SKM-1 treated with dmso at 0.1 percent for 144 hours (cell line): ENCODE results near the gene MACROH2A1.

Experiments used
- DNase-seq: peaks from one replicate; lab custom pipeline; 2025; ENCODE audit not compliant: unreplicated experiment; lab: John Stamatoyannopoulos, UW

Gene MACROH2A1

GRCh38 chr5:135436951-135437418 is 38.0 kb upstream of the MACROH2A1 start:
- no peak for DNase-seq

DNA sequence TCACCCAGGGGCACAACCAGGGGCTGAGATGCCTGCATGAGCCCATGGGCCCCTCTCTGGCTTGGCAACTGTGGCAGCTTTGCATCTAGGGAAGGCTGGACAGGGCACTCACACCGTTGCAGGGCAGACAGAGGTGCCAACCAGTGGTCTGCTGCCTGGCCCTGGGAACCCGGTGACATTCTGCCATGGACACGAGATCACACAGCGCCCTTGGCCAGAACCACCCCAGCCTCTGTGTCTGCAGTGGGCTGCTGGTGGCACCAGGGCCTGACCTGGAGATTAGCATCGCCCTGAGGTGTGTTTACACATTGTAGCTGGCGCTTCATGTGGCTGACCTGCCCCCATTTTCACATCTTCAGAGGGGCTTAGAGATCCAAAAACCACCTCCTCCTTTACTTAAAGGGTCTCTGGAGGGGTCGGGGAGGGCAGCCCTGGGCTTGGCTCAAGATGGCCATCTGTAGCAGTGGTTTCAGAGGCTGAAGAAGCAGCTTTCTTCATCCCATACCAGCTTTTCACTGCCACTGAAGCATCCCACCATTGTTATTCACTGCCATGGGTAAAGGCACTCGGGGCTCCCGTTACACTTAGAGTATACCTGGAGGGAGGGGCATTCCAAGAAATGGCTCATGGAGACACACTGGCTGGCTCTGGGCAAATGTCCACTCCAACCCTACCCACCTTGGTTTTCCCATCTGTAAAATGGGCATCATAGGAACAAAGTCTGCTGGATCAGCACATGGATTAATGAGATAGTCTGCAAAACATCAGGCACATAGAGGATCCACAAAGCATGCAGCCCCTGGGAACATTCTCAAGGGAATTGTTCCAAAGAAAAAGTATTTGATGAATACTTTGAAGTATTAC is 36.7 kb upstream of the MACROH2A1 start:
- no peak for DNase-seq

- no peak for DNase-seq
These were observed 35.8 kb upstream of the MACROH2A1 start for GRCh38 chr5:135434591-135435466.

- DNase-seq: peak; percentile 49
These were observed 34.8 kb upstream of the MACROH2A1 start for GRCh38 chr5:135433681-135434426.

- DNase-seq: no peak
These were observed 33.1 kb upstream of the MACROH2A1 start for GRCh38 chr5:135432113-135432512.

DNA sequence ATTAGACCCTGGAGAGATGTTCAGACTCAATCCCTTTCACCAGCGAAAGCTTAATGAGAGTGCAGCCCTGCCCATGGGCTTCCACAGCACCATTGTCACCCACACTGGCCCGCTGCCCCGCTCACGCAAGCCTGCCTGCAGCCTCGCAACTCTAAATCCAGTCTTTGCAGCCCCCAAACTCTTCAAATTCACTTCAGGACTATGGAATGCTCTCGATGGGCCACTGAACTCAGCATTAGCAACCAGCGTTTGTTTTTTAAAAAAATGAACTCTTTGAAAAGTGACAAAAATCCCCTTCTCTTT is 31.1 kb upstream of the MACROH2A1 start:
- no peak for DNase-seq

DNA sequence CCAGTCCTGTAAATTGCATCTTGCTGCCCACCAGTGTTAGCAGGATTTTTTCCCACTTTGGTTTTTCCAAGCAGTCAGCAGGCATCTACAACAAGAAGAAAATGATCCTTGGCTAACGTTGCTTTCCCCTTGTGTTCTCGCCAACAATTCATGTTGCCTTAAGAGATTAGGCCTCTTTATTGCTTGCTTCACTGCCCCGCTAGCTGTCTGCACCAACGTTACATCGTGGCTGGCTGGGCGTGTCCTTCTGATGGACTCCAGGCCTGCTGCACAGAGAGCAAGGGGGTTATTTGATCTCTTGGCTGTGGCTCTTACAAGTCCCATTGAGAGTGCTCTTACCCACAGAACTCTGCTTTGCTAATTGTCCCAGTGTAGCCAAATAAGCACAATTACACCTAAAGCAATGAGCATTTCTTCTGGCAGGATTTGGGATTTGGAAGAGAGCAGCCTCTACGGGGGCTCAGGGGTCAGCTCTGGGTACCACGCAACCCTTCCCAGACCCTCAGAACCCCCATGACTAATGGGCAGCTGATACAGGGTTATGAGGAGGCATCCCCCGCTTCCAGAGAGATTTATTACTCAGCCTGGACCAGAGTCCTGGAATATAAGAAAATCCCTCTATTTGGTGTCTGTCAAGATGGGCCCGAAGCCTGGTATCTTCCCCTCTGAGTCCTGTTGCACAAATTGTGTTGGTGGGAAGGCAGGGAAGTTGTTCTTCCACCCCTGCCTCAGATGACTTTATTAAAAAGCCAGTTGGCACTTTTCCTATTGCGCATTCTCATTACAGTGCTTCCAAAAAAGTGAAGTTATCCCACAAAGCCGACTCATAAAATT is 30.5 kb upstream of the MACROH2A1 start:
- DNase-seq: no peak

DNA sequence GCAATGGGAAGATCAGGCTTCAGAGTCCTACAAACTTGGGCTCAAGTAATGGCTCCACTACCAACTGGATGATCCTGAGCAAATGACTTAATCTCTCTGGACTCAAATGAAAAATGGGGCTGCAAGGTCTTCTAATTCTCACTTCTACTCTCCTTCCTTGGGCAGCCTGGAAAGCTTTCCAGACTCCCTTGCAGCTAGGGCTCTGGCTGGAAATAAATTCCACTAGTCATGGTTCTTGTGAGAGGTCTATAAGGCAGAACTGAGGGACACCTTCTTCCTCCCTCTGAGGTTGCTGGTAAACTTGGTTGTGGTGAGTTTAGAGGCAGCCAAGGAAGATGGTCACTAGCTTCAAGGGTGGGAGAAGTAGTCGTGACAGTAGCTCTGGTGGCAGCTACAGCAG is 29.6 kb upstream of the MACROH2A1 start:
- no peak for DNase-seq

DNA sequence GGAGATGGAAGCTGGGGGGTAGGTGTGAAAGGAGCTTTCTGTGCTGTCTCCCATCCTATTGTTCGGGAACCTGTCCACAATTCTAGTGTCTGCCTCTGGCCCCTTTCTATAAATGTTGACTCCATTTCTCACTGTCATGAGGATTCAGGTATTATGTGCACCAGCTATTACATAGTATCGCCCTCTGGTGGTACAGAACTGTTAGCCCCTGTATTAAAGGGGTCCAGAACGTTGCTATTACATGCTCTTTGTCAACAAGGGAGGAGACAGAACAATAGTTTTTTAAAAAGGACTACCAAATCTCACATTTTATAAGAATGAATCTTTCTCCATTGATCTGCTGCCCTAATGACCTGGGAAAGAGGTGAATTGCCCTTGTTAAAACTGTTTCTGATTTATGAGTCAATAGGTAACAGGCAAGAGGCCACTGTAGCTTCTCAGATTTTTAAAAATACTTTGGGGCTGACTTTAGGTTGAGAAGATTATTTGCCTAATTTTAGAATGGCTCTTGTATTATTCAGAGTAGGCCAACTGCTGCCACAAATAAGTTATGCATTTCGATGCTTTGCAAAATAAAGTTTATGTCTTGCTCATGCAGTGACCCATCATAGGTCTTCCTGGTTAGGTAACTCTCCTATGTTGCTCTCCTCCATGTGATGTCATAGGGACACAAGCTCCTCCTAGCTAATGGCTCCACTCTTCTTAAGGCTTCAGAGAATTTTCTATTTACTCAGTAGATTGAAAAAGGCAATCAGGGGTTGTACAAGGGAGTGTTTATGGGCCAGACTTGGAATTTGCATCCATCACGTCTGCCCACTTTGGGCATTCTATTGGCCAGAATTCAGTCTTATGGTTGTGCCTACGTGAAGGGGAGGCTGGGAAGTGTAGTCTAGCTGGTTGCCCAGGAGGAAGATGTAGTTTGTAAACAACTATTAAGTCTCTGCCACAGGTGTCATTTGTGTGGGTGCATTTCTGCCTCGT is 27.4 kb upstream of the MACROH2A1 start:
- peak; percentile 77 for DNase-seq

- peak; percentile 91 for DNase-seq
These were observed 26.6 kb upstream of the MACROH2A1 start for GRCh38 chr5:135425641-135426040.

DNA sequence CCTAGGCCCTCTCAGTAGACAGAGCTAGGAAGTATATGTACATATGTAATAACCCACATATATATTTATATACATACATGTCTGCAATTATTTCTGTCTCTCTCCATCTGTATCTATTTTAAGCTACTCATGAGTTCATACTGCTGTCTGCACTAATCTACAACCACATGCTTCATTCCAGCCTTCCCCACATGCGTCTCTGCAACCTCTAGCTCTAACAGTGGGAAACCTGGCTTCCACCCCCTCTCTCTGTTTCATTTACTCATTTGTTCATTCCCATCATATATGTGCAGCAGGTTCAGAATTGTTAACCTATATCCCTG is 24.8 kb upstream of the MACROH2A1 start:
- no peak for DNase-seq

DNA sequence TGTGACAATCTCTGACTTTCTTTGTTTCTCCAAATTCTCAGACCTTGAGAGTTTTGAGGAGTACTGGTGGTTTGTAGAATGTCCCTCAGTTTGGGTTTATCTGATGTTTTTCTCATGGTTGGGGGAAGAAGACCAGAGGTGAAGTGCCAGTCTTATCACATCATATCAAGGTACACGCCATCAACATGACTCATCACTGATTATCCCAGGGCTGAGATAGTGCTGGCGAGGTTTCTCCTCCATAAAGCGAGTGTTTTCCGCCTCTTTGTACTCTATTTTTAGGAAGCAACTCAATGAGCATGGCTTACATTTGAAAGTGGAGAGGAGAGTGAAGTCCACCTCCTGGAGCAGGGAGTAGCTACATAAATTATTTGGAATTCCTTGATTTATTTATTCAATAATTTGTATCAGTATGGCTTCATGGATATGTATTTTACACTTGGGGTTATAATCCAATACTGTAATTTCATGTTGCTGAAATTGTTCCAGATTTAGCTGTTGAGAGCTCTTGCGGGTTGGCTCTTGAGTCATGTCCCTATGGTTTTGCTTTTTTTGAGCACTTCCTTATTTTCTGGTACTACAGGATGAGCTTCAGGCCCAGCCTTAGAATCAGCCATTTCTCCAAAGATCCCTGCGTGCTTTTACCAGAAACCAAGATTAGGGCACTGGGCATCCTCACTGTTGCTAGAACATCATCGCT is 24.3 kb upstream of the MACROH2A1 start:
- peak; percentile 86 for DNase-seq

GRCh38 chr5:135422419-135422818 is 23.4 kb upstream of the MACROH2A1 start:
- no peak for DNase-seq

DNA sequence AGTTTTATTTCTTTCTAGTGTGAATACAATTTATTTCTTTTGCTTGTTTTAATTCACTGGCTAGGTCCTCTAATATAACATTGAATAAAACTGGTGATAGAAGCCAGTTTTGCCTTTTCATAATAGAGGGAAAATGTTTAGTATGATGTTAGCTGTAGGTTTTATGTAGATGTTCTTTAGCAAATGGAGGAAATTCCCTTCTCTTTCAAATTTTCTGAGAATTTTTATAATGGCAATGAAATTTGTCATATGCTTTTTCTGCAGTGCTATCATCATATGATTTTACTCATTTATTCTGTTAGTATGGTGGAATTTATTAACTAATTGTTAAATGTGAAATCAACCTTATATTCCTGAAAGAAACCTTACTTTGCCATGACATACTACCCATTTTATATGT is 18.1 kb upstream of the MACROH2A1 start:
- no peak for DNase-seq

DNA sequence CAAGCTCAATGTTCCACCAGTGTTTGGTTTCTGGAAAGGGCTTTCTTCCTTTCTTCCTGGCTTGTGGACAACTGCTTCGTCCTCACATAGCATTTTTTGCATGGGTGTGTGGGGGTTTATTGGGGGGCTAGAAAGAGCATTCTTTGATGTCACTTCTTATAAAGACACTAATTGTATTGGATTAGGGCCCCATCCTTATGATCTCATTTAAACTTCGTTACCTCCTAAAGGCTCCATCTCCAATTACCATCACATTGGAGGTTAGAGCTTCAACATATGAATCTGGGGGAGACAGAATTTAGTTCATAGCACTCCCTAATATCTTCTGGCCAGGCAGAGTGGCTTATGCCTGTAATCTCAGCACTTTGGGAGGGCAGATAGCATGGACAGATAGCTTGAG is 6.1 kb upstream of the MACROH2A1 start:
- DNase-seq: no peak

- no peak for DNase-seq
These were observed 3.0 kb upstream of the MACROH2A1 start for GRCh38 chr5:135402031-135402430.

DNA sequence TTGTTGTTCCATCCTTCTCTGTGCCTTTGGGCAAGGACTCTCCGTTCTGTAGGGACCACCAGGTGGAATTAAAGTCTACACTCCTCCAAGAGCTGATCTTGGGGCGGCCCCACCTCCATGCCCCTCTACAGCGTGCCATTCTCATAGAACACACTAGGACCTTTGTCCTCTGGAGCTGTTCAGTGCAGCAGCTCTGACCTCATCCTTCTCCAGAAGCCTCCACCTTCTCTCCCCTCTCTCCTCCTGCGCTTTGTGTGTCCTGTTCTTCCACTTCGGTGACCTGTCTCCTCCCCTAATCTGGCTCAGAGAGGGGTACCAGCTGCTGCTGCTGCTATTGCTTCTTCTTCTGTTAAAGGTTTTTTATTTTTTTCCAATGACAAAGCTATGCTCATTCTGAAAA is 1.8 kb upstream of the MACROH2A1 start:
- no peak for DNase-seq

DNA sequence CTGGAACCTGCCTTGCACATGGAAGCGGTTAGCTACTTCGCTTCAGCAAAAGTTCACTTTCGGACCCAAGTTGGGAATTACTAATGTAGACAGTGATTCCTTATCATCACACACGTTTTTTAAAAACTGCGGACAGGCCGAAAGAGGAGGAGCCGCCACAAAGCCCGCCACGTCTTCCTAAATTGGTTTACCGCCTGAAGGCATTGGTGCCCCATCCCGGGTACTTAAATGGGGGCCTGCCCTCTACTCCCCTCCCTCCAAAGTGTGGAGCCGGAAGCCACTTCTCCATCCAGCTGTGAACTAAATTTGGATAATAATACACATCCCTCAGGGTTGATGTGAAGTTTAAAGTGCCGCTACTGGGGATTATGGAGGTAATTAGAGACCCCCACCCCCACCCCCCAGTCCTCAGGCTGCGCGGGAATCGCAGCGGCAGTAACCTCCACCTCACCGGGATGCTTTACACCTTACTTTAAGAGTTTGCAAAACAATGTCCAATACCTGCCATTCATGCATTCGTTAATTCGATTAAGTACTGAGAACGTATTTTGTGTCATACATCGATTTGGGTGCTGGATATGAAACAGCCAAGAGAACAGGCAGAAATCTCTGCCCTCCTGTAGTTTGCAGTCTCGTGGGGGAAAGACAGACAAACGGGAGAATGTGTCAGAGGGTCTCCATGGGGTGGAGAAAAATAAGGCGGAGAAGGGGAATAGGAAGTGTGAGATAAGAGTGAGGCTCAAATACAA is 937 bp upstream of the MACROH2A1 start:
- no peak for DNase-seq
